ENCODE measurements around the gene P2RY6. TPM values are rescaled to one million over a fixed set of nuclear protein-coding genes. Genes with fewer than 3 reads are reported as not detected.
"Not testable (repeated sequence)": the region's sequence is repeated elsewhere in the genome, so short reads cannot be mapped to it uniquely, and the experiment has no call there.

The P2RY6 gene
- polyA plus RNA-seq, 10 donors: 1.3 to 3.1 (median 2.0) TPM

GRCh38 chr11:73258104-73259035, 13.8 kb upstream of the P2RY6 start:
- no peak for DNase-seq

GRCh38 chr11:73259406-73260126, 12.6 kb upstream of the P2RY6 start:
- no peak for DNase-seq

GRCh38 chr11:73260127-73260457, 12.0 kb upstream of the P2RY6 start:
- DNase-seq: no peak

GRCh38 chr11:73262851-73263495, 9.2 kb upstream of the P2RY6 start:
- DNase-seq: no peak

- DNase-seq: no peak
Observed at GRCh38 chr11:73263640-73264039, 8.5 kb upstream of the P2RY6 start.

- no peak for DNase-seq
Observed at GRCh38 chr11:73265278-73265810, 6.8 kb upstream of the P2RY6 start.

- DNase-seq: no peak
Observed at GRCh38 chr11:73265853-73266645, 6.1 kb upstream of the P2RY6 start.

GRCh38 chr11:73266646-73267020, 5.5 kb upstream of the P2RY6 start:
- peak in 2 of 3 donors; percentile 36 to 42 for DNase-seq

- DNase-seq: no peak
Observed at GRCh38 chr11:73267122-73267846, 4.9 kb upstream of the P2RY6 start.

- no peak for DNase-seq
Observed at GRCh38 chr11:73267906-73268540, 4.1 kb upstream of the P2RY6 start.

GRCh38 chr11:73268671-73269271, 3.4 kb upstream of the P2RY6 start:
- no peak for DNase-seq

- no peak for DNase-seq
Observed at GRCh38 chr11:73269459-73270015, 2.6 kb upstream of the P2RY6 start.

- no peak for DNase-seq
Observed at GRCh38 chr11:73270016-73270854, 1.9 kb upstream of the P2RY6 start.

- no peak for DNase-seq
Observed at GRCh38 chr11:73270855-73271477, 1.2 kb upstream of the P2RY6 start.

- not testable (repeated sequence) for DNase-seq
Observed at GRCh38 chr11:73271478-73271865, 666 bp upstream of the P2RY6 start.

- no peak for DNase-seq
Observed at GRCh38 chr11:73272680-73273038, 521 bp downstream of the P2RY6 start.

- DNase-seq: no peak
Observed at GRCh38 chr11:73273222-73273895, 1.2 kb downstream of the P2RY6 start.

- DNase-seq: not testable (repeated sequence)
Observed at GRCh38 chr11:73274191-73274590, 2.1 kb downstream of the P2RY6 start.
